Activated naive CD8-positive, alpha-beta T cell treated with anti-CD3 and anti-CD28 coated beads, Interleukin-2, amount 50 U/mL, for 24 hours (primary cell): Measurements from ENCODE around the gene SUPT20HL1.
"Not testable (repeated sequence)": the region's sequence is repeated elsewhere in the genome, so short reads cannot be mapped to it uniquely, and the experiment has no call there.

Source experiments
- ATAC-seq: fragments of 150-1000 bp; cut with Tn5 transposase; one replicate; pipeline ENCODE4 v1.10.0; 2021
- DNase-seq: peaks from one replicate; pipeline ENCODE4 v3.0.0; 2021
- H3K27ac Mint-ChIP-seq: one replicate; pipeline ENCODE4 v1.8.0; 2021; ENCODE audit warnings: mild to moderate bottlenecking, mixed read lengths
- H3K27me3 Mint-ChIP-seq: one replicate; pipeline ENCODE4 v1.8.0; 2021; ENCODE audit warnings: mixed read lengths
- H3K36me3 Mint-ChIP-seq: one replicate; pipeline ENCODE4 v1.8.0; 2021; ENCODE audit warnings: low read depth, mixed read lengths
- H3K4me1 Mint-ChIP-seq: one replicate; pipeline ENCODE4 v1.8.0; 2021; ENCODE audit warnings: mixed read lengths
- H3K4me3 Mint-ChIP-seq: one replicate; pipeline ENCODE4 v1.8.0; 2021; ENCODE audit warnings: mild to moderate bottlenecking, moderate library complexity, mixed read lengths
- H3K9me3 Mint-ChIP-seq: one replicate; pipeline ENCODE4 v1.8.0; 2021; ENCODE audit warnings: mixed read lengths

Gene SUPT20HL1

DNA sequence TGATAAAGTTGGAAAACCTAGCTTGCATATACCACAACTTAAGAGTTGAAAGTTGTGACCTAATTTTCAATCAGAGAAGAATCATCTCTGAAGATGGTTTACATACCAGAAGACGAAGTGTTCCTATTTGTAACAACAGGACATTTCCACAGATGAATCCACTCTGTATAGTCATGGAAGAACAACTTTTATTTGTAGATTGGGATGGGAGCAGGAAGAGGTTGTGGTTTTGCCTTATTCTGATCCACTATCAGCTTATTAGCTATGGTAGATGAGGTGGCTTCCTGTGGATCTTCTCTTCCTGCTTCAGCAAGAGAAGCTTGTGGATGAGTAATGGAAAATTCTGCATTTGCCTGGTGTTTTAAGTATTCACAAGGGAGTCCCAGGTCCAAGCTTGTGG lies 18.6 kb upstream of the SUPT20HL1 start:
- H3K4me1 Mint-ChIP-seq, result peaks cover 26% of the 10 kb centered on the region
- H3K27me3 Mint-ChIP-seq, result peaks cover 2% of the 10 kb centered on the region
- no peaks in the 10 kb centered on the region for H3K9me3 Mint-ChIP-seq
- no peak for DNase-seq
- no peak overlapping the region for H3K4me3 Mint-ChIP-seq
- H3K27ac Mint-ChIP-seq, result no peak overlapping the region
- no peaks in the 10 kb centered on the region for H3K36me3 Mint-ChIP-seq
- ATAC-seq, result no peak

DNA sequence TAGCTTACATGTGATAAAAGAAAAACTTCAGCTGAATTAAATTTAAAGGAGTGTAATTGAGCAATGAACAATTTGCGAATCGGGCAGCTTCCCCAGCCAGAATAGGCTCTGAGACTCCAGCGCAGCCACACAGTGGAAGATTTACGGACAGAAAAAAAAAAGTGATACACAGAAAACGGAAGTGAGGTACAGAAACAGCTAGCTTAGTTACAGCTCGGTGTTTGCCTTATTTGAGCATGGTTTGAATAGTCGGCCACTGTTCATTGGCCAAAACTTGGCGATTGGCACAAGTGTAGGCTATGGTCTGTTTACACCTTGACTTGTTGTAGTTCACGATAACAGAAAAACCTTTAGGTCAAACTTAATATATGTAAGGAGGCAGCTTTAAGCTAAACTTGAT lies 16.7 kb upstream of the SUPT20HL1 start:
- peaks cover 2% of the 10 kb centered on the region for H3K27me3 Mint-ChIP-seq
- DNase-seq (no peak), ATAC-seq (peak; percentile 65)
- peaks cover 26% of the 10 kb centered on the region for H3K4me1 Mint-ChIP-seq
- H3K4me3 Mint-ChIP-seq, result no peak overlapping the region
- no peaks in the 10 kb centered on the region for H3K36me3 Mint-ChIP-seq
- H3K27ac Mint-ChIP-seq, result no peak overlapping the region
- H3K9me3 Mint-ChIP-seq, result no peaks in the 10 kb centered on the region

DNA sequence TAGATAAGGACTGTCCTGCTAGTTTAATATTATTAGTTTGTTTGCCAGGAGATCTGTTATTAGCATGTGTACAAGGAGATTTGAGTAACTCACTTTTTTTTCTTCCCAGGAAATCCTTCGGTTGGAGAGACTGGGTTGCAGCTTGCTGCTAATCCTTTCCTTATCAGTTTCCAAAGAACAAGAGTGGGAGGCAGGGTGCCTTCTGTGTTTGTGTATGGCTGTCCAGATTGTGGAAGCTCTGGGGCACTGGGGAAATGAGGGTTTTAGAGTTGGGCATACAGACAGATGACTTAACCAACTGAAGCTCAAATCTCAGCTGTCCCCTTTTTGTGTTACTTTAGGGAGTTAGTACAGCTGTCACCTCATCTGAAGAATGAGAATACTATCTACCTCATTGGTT lies 12.6 kb upstream of the SUPT20HL1 start:
- no peak for ATAC-seq
- H3K4me1 Mint-ChIP-seq, result peaks cover 11% of the 10 kb centered on the region
- H3K27me3 Mint-ChIP-seq, result peaks cover 1% of the 10 kb centered on the region
- no peaks in the 10 kb centered on the region for H3K36me3 Mint-ChIP-seq
- H3K4me3 Mint-ChIP-seq, result no peak overlapping the region
- H3K9me3 Mint-ChIP-seq, result no peaks in the 10 kb centered on the region
- no peak for DNase-seq
- no peak overlapping the region for H3K27ac Mint-ChIP-seq

DNA sequence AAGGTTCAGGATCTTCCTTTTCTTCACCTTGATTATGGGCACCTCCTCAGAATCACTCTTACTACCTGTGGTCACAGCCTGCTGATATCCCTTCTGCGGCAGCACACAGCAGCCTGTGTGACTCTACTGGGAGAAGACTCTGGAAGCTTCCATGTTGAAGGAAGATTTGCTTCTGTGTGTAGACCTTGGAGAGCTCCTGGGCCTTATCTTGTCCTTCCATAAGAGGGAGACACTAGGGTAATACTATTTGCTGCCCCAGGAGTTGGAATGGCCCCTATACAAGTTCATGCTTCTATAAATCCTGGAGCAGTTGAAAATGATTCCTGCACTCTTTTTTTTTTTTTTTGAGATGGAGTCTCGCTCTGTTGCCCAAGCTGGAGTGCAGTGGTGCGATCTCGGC lies 10.2 kb upstream of the SUPT20HL1 start:
- H3K4me3 Mint-ChIP-seq, result no peak overlapping the region
- no peak for DNase-seq
- no peaks in the 10 kb centered on the region for H3K4me1 Mint-ChIP-seq
- no peak overlapping the region for H3K27ac Mint-ChIP-seq
- H3K9me3 Mint-ChIP-seq, result no peaks in the 10 kb centered on the region
- H3K27me3 Mint-ChIP-seq, result no peaks in the 10 kb centered on the region
- no peak for ATAC-seq
- H3K36me3 Mint-ChIP-seq, result no peaks in the 10 kb centered on the region

DNA sequence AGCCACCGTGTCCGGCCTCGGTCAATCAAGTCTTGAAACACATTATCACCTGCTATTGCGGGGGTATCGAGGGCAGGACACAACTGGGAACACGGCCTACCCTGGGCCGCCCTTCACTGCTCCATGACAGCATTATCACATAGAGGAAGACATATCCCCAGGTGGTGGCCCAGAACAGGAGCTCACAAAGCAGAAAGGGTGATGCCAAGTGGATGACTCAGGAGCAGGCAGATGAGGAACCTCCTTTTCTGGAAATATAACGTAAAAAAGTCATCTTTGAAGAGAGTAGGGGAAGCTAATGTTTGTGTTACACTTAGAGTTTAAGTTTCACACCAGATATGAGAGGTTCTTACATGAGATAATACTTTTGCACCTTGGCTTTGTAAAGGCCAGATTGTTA lies 5.3 kb upstream of the SUPT20HL1 start:
- Mint-ChIP-seq H3K4me3 (no peak overlapping the region), H3K36me3 (no peaks in the 10 kb centered on the region), H3K9me3 (no peaks in the 10 kb centered on the region), H3K4me1 (no peaks in the 10 kb centered on the region), H3K27me3 (no peaks in the 10 kb centered on the region), H3K27ac (no peak overlapping the region)
- ATAC-seq (no peak), DNase-seq (no peak)

DNA sequence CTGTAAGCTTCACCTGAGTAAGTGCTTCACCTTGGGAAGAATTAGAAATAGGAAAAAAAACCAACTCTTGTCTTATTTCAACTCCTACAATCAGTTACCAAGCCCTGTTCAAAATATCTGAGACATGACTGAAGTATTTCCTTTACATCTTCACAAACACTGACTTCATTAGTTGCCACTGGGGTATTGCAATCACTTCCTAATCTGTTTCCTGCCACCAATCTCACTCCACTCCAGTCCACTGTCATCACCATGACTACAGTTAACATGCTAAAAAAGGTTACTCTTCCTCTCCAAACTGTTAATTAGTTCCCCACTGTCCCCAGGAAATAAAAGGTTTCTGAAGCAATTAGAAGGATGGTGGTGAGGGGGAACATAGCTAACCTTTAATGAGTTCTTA lies 3.3 kb upstream of the SUPT20HL1 start:
- H3K27ac Mint-ChIP-seq, result no peak overlapping the region
- DNase-seq (no peak), ATAC-seq (no peak)
- H3K9me3 Mint-ChIP-seq, result no peaks in the 10 kb centered on the region
- H3K36me3 Mint-ChIP-seq, result no peaks in the 10 kb centered on the region
- no peak overlapping the region for H3K4me3 Mint-ChIP-seq
- H3K27me3 Mint-ChIP-seq, result no peaks in the 10 kb centered on the region
- no peaks in the 10 kb centered on the region for H3K4me1 Mint-ChIP-seq

DNA sequence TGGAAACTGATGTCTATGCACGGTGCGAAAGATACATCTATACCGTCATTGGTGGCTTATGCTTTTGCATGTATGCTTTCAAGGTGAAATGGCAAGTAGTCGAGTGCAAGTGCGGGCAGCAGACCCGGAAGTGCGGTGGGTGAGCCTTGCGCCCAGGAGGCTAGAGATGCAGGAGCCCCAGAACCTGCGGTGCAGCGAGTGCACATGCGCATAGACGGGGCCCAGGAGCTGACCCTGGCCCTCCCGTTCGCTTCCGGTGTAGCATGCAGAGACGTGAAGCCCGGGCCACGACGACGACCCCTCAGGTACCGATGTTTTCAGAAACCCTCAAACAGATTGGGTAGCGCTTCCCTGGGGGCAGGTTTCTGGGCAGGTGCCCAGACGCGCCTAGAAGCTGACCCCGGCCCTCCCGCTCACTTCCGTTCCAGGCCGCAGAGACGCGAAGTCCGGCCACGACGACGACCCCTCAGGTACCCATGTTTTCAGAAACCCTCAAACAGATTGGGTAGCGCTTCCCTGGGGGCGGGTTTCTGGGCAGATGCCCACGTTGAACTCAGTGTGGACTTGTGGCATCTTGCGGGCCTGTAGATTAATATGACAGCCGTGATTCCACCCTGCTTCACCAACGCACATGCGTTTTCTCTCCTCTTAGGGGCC lies 1.8 kb downstream of the SUPT20HL1 start:
- not testable (repeated sequence) for H3K27me3 Mint-ChIP-seq, H3K36me3 Mint-ChIP-seq, H3K9me3 Mint-ChIP-seq, DNase-seq, H3K4me3 Mint-ChIP-seq, H3K4me1 Mint-ChIP-seq, ATAC-seq, H3K27ac Mint-ChIP-seq

DNA sequence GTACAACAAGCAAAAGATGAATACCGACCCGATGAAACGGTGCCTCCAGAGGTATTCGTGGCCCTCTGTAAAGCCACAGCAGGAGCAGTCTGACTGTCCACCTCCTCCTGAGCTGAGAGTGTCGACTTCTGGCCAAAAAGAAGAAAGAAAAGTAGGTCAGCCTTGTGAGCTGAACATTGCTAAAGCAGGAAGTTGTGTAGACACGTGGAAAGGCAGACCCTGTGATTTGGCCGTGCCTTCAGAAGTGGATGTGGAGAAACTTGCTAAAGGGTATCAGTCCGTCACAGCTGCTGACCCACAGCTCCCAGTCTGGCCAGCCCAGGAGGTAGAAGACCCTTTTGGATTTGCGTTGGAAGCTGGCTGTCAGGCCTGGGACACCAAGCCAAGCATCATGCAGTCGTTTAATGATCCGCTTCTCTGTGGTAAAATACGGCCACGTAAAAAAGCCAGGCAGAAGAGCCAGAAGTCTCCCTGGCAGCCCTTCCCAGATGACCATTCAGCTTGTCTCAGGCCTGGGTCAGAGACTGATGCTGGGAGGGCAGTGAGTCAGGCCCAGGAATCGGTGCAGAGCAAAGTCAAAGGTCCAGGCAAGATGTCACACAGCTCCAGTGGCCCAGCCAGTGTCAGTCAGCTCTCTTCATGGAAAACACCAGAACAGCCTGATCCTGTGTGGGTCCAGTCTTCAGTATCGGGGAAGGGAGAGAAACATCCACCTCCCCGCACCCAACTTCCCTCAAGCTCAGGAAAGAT lies 3.2 kb downstream of the SUPT20HL1 start:
- not testable (repeated sequence) for DNase-seq, H3K27me3 Mint-ChIP-seq, ATAC-seq, H3K4me3 Mint-ChIP-seq, H3K27ac Mint-ChIP-seq, H3K36me3 Mint-ChIP-seq, H3K9me3 Mint-ChIP-seq, H3K4me1 Mint-ChIP-seq

DNA sequence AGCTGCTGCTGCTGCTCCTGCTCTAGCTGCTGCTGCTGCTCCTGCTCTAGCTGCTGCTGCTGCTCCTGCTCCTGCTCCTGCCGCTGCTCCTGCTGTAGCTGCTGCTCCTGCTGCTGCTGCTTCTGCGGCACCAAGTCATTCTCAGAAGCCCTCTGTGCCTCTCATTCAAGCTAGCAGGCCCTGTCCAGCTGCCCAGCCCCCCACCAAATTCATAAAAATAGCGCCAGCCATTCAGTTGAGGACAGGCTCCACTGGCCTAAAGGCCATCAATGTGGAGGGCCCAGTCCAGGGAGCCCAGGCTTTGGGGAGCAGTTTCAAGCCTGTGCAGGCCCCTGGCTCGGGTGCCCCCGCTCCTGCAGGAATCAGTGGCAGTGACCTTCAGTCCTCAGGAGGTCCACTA lies 3.9 kb downstream of the SUPT20HL1 start:
- peaks cover 5% of the 10 kb centered on the region for H3K4me1 Mint-ChIP-seq
- H3K27ac Mint-ChIP-seq, result no peak overlapping the region
- no peaks in the 10 kb centered on the region for H3K9me3 Mint-ChIP-seq
- no peak overlapping the region for H3K4me3 Mint-ChIP-seq
- peaks cover 2% of the 10 kb centered on the region for H3K27me3 Mint-ChIP-seq
- no peaks in the 10 kb centered on the region for H3K36me3 Mint-ChIP-seq
- DNase-seq (no peak), ATAC-seq (no peak)

DNA sequence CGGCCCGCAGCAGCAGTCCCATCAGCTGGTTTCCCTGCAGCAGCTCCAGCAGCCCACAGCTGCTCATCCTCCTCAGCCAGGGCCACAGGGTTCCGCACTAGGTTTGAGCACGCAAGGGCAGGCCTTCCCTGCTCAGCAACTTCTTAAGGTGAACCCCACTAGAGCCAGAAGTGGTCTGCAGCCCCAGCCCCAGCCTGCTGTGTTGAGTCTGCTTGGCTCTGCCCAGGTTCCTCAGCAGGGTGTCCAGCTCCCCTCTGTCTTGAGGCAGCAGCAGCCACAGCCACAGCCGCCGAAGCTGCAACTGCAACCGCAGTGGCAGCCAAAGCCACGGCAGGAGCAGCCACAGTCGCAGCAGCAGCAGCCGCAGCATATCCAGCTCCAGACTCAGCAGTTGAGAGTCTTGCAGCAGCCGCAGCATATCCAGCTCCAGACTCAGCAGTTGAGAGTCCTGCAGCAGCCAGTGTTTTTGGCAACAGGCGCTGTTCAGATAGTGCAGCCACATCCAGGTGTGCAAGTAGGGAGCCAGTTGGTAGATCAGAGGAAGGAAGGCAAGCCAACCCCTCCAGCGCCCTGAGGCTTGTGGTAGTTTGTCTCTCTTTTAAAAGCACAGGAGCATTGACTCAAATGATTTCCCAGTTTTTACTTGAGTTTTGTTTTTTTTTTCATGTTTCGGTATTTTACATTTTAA lies 4.6 kb downstream of the SUPT20HL1 start:
- H3K4me3 Mint-ChIP-seq, result no peak overlapping the region
- no peak for DNase-seq
- H3K9me3 Mint-ChIP-seq, result no peaks in the 10 kb centered on the region
- H3K27me3 Mint-ChIP-seq, result peaks cover 2% of the 10 kb centered on the region
- H3K36me3 Mint-ChIP-seq, result no peaks in the 10 kb centered on the region
- no peak for ATAC-seq
- no peak overlapping the region for H3K27ac Mint-ChIP-seq
- peaks cover 5% of the 10 kb centered on the region for H3K4me1 Mint-ChIP-seq

DNA sequence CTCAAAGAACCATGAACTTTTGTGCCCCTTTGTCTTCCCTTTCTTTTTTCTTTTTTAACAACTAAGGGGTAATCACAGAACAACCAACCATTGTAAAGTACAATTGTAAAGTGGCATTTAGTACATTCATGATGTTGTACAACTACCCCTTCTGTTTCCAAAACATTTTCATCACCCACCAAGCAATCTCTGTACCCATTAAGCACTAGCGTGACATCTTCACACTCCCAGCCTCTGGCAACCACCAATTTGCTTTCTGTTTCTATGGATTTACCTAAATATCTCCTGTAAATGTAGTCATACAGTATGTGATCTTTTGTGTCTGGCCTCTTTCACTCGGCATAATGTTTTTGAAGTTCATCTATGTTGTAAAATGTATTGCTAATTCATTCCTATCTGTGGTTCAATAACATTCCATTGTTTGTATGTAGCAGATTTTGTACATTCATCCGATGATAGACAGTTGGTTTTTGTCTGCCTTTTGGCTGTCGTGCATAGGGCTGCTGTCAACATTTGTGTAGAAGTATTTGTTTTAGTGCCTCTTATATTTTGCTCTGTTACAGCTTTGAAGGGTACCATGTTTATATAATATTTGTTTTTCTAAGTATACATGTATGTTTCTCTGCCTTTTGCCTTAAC lies 6.4 kb downstream of the SUPT20HL1 start:
- H3K9me3 Mint-ChIP-seq, H3K27ac Mint-ChIP-seq, H3K36me3 Mint-ChIP-seq, DNase-seq, H3K27me3 Mint-ChIP-seq, H3K4me3 Mint-ChIP-seq, H3K4me1 Mint-ChIP-seq: not testable (repeated sequence)
- peak; percentile 31 for ATAC-seq

DNA sequence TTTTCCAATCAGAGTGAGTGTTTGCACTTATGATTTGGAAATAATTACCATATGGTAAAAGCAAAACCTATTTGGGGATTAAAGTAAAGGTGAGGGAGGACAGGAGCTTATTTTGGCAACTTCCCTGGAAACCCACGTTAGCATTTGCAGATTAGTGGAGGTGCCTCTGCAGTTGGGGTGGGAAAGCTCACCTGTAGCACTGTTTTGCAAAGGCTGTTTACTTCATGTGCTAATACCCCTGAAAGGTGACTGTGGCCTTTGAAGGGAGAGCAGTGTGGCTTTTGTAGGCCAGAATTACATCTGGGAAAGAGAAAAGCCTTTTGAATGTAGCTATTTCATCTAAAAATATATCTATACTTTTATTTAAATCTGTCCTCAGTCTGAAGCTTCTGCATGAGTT lies 9.4 kb downstream of the SUPT20HL1 start:
- Mint-ChIP-seq H3K27ac (no peak overlapping the region), H3K36me3 (no peaks in the 10 kb centered on the region), H3K4me1 (peaks cover 9% of the 10 kb centered on the region), H3K27me3 (peaks cover 9% of the 10 kb centered on the region), H3K9me3 (no peaks in the 10 kb centered on the region), H3K4me3 (no peak overlapping the region)
- no peak for ATAC-seq
- no peak for DNase-seq

DNA sequence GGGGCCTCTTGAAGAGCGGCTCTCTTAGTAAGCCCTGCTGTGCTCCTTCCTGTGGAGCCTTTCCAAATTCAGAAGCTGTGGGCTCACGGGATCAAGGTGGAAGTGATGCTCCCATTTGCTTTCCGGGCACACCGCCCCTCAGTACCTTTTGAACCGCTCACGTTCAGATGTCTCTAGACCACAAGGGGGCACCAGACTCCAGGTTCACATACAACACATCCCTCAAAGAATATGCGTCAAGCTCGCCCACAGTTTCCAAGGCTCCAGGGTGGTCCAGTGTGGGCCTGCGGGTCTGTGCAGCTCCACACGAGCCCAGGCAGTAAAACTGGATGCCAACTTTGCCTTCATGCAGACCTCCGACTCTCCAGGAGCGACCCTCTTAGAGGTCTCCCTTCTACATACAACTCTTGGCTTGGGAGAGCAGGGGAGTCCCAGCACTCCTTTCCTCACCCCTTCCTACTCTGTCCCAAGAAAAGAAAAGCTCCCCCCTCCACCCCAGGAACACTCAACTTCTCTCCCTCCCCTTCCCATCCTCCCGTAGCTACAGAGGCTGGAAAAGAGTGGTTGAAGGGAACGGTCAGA lies 11.0 kb downstream of the SUPT20HL1 start:
- no peak overlapping the region for H3K4me3 Mint-ChIP-seq

DNA sequence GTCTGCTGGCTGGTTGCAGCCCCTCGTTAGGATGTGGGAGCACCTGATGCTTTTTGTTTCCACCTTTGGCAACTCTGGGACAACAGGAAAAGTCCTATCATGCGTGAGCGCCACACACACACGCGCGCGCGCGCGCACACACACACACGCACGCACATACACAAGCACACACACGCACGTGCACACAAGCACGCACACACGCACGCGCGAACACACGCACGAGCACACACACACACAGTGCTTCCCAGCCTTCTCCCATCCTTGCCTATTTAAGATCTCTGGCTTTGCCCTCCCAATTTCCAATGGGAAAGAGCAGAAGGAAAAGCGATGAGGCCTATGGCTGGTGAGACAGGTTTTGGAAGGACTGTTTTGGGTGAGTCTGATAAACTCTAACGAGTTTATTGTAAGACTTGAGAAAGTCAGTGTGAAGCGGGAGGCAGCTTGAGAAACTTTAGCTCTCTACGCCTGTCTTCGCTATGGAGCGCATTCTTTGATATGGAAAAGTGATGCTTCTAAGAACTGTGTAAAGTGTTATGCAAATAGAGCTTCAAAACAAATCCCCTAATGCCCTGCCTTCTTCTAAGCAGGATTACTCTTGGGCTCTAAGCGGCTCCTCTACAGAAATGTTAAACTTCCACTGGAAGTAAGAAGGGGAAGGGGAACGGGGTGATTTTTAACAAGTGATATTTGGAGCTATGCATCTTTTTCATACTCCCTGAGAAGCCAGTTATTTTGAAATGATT lies 11.8 kb downstream of the SUPT20HL1 start:
- Mint-ChIP-seq H3K9me3 (no peaks in the 10 kb centered on the region), H3K27ac (no peak overlapping the region), H3K4me1 (peaks cover 3% of the 10 kb centered on the region), H3K36me3 (no peaks in the 10 kb centered on the region), H3K4me3 (no peak overlapping the region), H3K27me3 (peaks cover 7% of the 10 kb centered on the region)
- no peak for ATAC-seq
- no peak for DNase-seq

More for the DNA sequence above, 11.0 kb downstream of the SUPT20HL1 start:
- peaks cover 6% of the 10 kb centered on the region for H3K4me1 Mint-ChIP-seq
- ATAC-seq (peak; percentile 90), DNase-seq (peak; percentile 49)
- no peak overlapping the region for H3K27ac Mint-ChIP-seq
- peaks cover 7% of the 10 kb centered on the region for H3K27me3 Mint-ChIP-seq
- no peaks in the 10 kb centered on the region for H3K9me3 Mint-ChIP-seq
- H3K36me3 Mint-ChIP-seq, result no peaks in the 10 kb centered on the region
